Neural progenitor cell (in vitro differentiated cells): ENCODE measurements around the gene TNFRSF14.

ENCODE experiments used
- CTCF ChIP-seq: fragments of 200-600 bp; sonication (generic); IDR thresholded peaks from 2 replicates; pipeline ENCODE4 v1.5.1; 2017; ENCODE audit warnings: antibody characterized with exemption, mild to moderate bottlenecking
- EZH2phosphoT487 ChIP-seq: fragments of 200-600 bp; sonication (generic); IDR thresholded peaks from 2 replicates; pipeline ENCODE4 v1.6.1; 2017; ENCODE audit warnings: antibody characterized with exemption

- TF ChIP-seq CTCF (no peak), EZH2phosphoT487 (no peak)
Observed at GRCh38 chr1:2571348-2571747, 15.2 kb downstream of the TNFRSF14 start.
